Panc1 (cell line): ENCODE data around the gene PDE11A. TPM values are rescaled to one million over a fixed set of nuclear protein-coding genes. Genes with fewer than 3 reads are reported as not detected.
A peak's percentile ranks its signal among the peaks of the same experiment; 100 is the strongest.

ENCODE experiments used
- ATAC-seq: fragments of 200-7000 bp; cut with Tn5 transposase; 2 replicates; pipeline ENCODE4 v1.9.1; 2020; ENCODE audit warnings: mild to moderate bottlenecking, moderate library complexity
- BruUV-seq: library from RNA; stranded (reverse); fragments of 400-500 nt; replicated peaks from 2 replicates; lab custom pipeline; 2021; lab: Mats Ljungman, UMichigan
- CTCF ChIA-PET: fragments of 300-600 bp; sonication (Branson Sonifier 250); formaldehyde crosslinking; loops from one replicate; lab custom pipeline; 2022; ENCODE audit warnings: antibody characterized with exemption; lab: Charles Lee
- POLR2A ChIA-PET: fragments of 300-600 bp; sonication (Branson Sonifier 250); formaldehyde crosslinking; loops from one replicate; lab custom pipeline; 2022; ENCODE audit warnings: antibody characterized with exemption; lab: Charles Lee
- DNase-seq: peaks from one replicate; pipeline ENCODE4 v3.0.0-alpha.2; 2010; ENCODE audit warnings: low read depth, low spot score
- H3K27ac ChIP-seq: 2 replicates; pipeline ENCODE4 v1.5.1; 2011; ENCODE audit warnings: mild to moderate bottlenecking, low read length, inconsistent platforms
- H3K27me3 ChIP-seq: fragments of 200-500 bp; sonication (Bioruptor generic); 2 replicates; pipeline ENCODE4 v1.6.0; 2014; ENCODE audit warnings: low read length, inconsistent platforms; ENCODE audit not compliant: control insufficient read depth, insufficient read depth
- H3K36me3 ChIP-seq: fragments of 200-500 bp; sonication (Bioruptor generic); 2 replicates; pipeline ENCODE4 v1.5.1; 2014; ENCODE audit warnings: inconsistent platforms, mild to moderate bottlenecking, low read length, moderate library complexity; ENCODE audit not compliant: control insufficient read depth, insufficient read depth
- H3K4me1 ChIP-seq: 2 replicates; pipeline ENCODE4 v1.5.1; 2011; ENCODE audit warnings: inconsistent platforms, mild to moderate bottlenecking, low read length, moderate library complexity; ENCODE audit not compliant: control insufficient read depth, insufficient read depth
- H3K4me3 ChIP-seq, 2 experiments: 2 replicates each; pipeline ENCODE4 v1.5.1; 2011 to 2012; ENCODE audit warnings: low read depth in 2 of 2, low read length in 2 of 2, mild to moderate bottlenecking in 2 of 2, inconsistent platforms in 1 of 2, moderate library complexity in 1 of 2
- H3K9me3 ChIP-seq: fragments of 200-500 bp; sonication (Bioruptor generic); 2 replicates; pipeline ENCODE4 v1.5.1; 2014; ENCODE audit warnings: low read depth, mild to moderate bottlenecking, inconsistent platforms, low read length, moderate library complexity; ENCODE audit not compliant: control insufficient read depth, insufficient read depth
- CTCF ChIP-seq: fragments of 450-650 bp; IDR thresholded peaks from 2 replicates; pipeline ENCODE4 v1.5.1; 2017; ENCODE audit warnings: mild to moderate bottlenecking
- POLR2AphosphoS5 ChIP-seq: IDR thresholded peaks from 2 replicates; pipeline ENCODE4 v1.6.1; 2012; ENCODE audit warnings: mild to moderate bottlenecking, low read depth, low read length, moderate library complexity
- REST ChIP-seq, 2 experiments: IDR thresholded peaks; 2 replicates each; pipeline ENCODE4 v1.6.1; 2011 to 2012; ENCODE audit warnings: low read depth in 2 of 2, control low read depth in 1 of 2, low read length in 1 of 2, mild to moderate bottlenecking in 1 of 2, moderate library complexity in 1 of 2; ENCODE audit not compliant: insufficient read depth in 1 of 2
- SIN3A ChIP-seq: IDR thresholded peaks from 2 replicates; pipeline ENCODE4 v1.6.1; 2012; ENCODE audit warnings: low read depth, mild to moderate bottlenecking, low read length, moderate library complexity, borderline replicate concordance; ENCODE audit not compliant: insufficient read depth
- TCF7L2 ChIP-seq: IDR thresholded peaks from 2 replicates; pipeline ENCODE4 v1.6.1; 2011; ENCODE audit warnings: mild to moderate bottlenecking, low read depth, low read length, inconsistent platforms
- in situ Hi-C: cut with HindIII; loops from 2 replicates; pipeline ENCODE4 v1.10.0; 2016; ENCODE audit warnings: low sequenced_read_pairs, low pct_unique_long_range_greater_than_20kb
- intact Hi-C: fragments of 100-400 bp; cut with micrococcal nuclease; formaldehyde crosslinking; loops from one replicate; pipeline ENCODE4 v1.10.0; 2022; ENCODE audit not compliant: unreplicated experiment
- total RNA-seq: library from RNA; stranded (reverse); gene quantifications from one replicate; pipeline ENCODE4 v1.2.1, GENCODE V29; 2021; ENCODE audit not compliant: unreplicated experiment

Gene PDE11A
- total RNA-seq, 1 experiment from 2014 or later: not detected

- CTCF ChIA-PET: no interaction called here
- H3K36me3 ChIP-seq: no peaks in the 10 kb centered on the region
- no peaks in the 10 kb centered on the region for H3K4me1 ChIP-seq
- intact Hi-C loops (no loop called here), in situ Hi-C loops (no loop called here)
- TF ChIP-seq TCF7L2 (no peak), REST (IDR thresholded peaks at IDR 0.05; ENCODE audit: insufficient read depth in 1 of 2, low read depth in 2 of 2, low read length in 1 of 2) (no peak), SIN3A (no peak), POLR2AphosphoS5 (no peak), CTCF (no peak)
- no peak for ATAC-seq
- H3K27me3 ChIP-seq: peaks cover 5% of the 10 kb centered on the region
- H3K27ac ChIP-seq: no peak overlapping the region
- H3K9me3 ChIP-seq: no peaks in the 10 kb centered on the region
- POLR2A ChIA-PET: no interaction called here
- no peak for DNase-seq
- no peak overlapping the region for H3K4me3 ChIP-seq
- BruUV-seq: no TSS peak
Measured at GRCh38 chr2:177692042-177692782, 380.4 kb downstream of the PDE11A start.

- no peak for ATAC-seq
- H3K4me3 ChIP-seq: no peak overlapping the region
- ChIA-PET POLR2A (no interaction called here), CTCF (interaction anchor here (0.6 kb wide), 1 partner anchor 13 kb away, joined by 3 read pairs; no protein-coding TSS in a partner anchor)
- DNase-seq: no peak
- no peaks in the 10 kb centered on the region for H3K36me3 ChIP-seq
- intact Hi-C loops (no loop called here), in situ Hi-C loops (no loop called here)
- H3K4me1 ChIP-seq: no peaks in the 10 kb centered on the region
- no peaks in the 10 kb centered on the region for H3K9me3 ChIP-seq
- 0 out of 2 replicates have a peak, but pooled peaks have one; percentile 5 for TF ChIP-seq CTCF
- TF ChIP-seq SIN3A: no peak
- H3K27me3 ChIP-seq: peaks cover 2% of the 10 kb centered on the region; the same call in 1 of the 2 replicates
- no peak overlapping the region for H3K27ac ChIP-seq
- BruUV-seq: no TSS peak
Measured at GRCh38 chr2:177691177-177691576, 381.4 kb downstream of the PDE11A start.
